Naive thymus-derived CD4-positive, alpha-beta T cell (primary cell): Measurements from ENCODE around the gene HELLS. TPM values are rescaled to one million over a fixed set of nuclear protein-coding genes. Genes with fewer than 3 reads are reported as not detected.

ENCODE experiments used
- polyA plus RNA-seq, 2 donors: library from polyadenylated mRNA; unstranded; fragments of 300-500 nt; fragmentation: Illumina TruSeq; gene quantifications; one replicate each; pipeline ENCODE4 v1.2.3, GENCODE V29; 2021
- total RNA-seq, 6 experiments: library from RNA in 5 of 6; stranded (reverse) in 5 of 6; gene quantifications; 1 replicate in 5 of 6; 2 replicates in 1 of 6; pipeline ENCODE4 v1.2.3 and lab custom pipeline; 2021 to 2026

Gene HELLS
- total and polyA plus RNA-seq, 7 experiments from 2014 or later: 2.7 to 107 (median 7.4) TPM

Other genes with a start within 250 kb of the HELLS start
- 10 to 100 TPM in 4 of 5 experiments, 1 to 10 TPM in 1; 8.6 to 28.8 (median 24.8) TPM for gene NOC3L, start 182.8 kb upstream of the HELLS start, total RNA-seq
- gene NOC3L, start 182.8 kb upstream of the HELLS start, polyA plus RNA-seq: 10 to 100 TPM in 1 of 2 donors, 1 to 10 TPM in 1; 8.0 to 10.1 TPM
- gene TBC1D12, start 143.2 kb upstream of the HELLS start, total RNA-seq: 1 to 10 TPM in 1 of 5 experiments, under 1 TPM in 4; 0.22 to 3.6 (median 0.60) TPM
- gene TBC1D12, start 143.2 kb upstream of the HELLS start, polyA plus RNA-seq: not detected
- gene CYP2C18, start 137.9 kb downstream of the HELLS start, total RNA-seq: not detected
- not detected for gene CYP2C18, start 137.9 kb downstream of the HELLS start, polyA plus RNA-seq
- not detected for gene CYP2C19, start 216.9 kb downstream of the HELLS start, total RNA-seq
- gene CYP2C19, start 216.9 kb downstream of the HELLS start, polyA plus RNA-seq: not detected